NT2/D1 (cell line): ENCODE data around the gene IKZF2.

Experiments used
- SUZ12 ChIP-seq: IDR thresholded peaks from 2 replicates; pipeline ENCODE4 v1.6.1; 2011; ENCODE audit not compliant: insufficient read length, insufficient read depth; ENCODE audit errors: extremely low read depth
- YY1 ChIP-seq: IDR thresholded peaks from 2 replicates; pipeline ENCODE4 v1.6.1; 2011; ENCODE audit not compliant: insufficient read length, insufficient read depth
- ZNF274 ChIP-seq: IDR thresholded peaks from 2 replicates; pipeline ENCODE4 v1.6.1; 2011; ENCODE audit warnings: mild to moderate bottlenecking, low read depth, low read length

DNA sequence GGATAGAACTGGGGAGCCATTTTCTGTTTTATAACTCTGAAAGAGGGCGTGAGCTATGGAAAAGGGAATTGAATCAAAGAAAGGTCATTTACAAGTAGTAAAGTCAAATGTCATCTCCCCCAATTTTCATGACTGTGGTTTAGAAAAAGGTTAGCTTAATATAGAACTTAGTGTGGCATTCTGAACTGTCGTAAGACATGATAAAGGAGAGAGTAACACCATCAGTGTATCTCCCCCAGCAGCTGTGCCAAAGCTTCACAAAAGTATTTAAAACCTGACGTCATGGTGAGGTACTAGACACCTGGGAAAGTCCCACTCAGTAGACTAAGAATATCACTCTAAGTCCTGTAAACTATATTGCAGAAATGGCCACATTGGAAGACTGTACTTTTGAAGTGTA, 5.8 kb upstream of the IKZF2 start:
- no peak for TF ChIP-seq ZNF274
- TF ChIP-seq YY1, result no peak
- no peak for TF ChIP-seq SUZ12
